GM12872 (cell line): ENCODE measurements around the gene FBXO10.

Experiments
- CTCF ChIP-seq: IDR thresholded peaks from 3 replicates; pipeline ENCODE4 v1.5.1; 2011; ENCODE audit warnings: low read depth, mild to moderate bottlenecking, low read length, moderate library complexity; ENCODE audit not compliant: insufficient read depth

Gene FBXO10

DNA sequence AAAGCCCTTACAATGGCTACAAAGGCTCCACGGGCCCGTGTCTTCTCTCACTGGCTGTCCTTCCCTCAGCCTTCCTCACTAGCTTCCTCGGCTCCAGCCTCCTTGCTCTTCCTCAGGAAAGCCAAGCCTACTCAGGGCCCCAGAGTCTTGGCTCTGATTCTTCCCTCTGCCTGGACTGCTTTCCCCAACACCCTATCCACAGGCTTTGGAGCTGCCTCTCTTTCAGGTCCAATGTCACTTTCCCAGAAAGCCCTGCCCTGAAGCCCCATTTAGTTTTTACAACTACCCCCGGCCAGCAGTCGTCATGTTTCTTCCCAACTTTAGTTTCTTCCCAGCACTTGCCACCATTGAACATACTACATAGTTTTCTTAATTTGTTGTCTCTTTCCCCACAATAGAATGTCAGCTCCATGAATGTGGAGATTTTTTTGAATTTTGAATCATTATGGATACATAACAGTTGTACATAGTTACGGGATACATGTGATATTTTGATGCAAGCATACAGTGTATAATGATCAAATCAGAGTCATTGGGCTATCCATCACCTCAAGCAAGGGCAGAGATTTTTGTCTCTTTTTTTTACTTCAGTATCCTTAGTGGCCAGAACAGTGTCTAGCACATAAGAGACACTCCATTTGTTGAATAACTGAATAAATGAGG, 33.7 kb upstream of the FBXO10 start:
- no peak for TF ChIP-seq CTCF

GRCh38 chr9:37608250-37608649, 32.1 kb upstream of the FBXO10 start:
- TF ChIP-seq CTCF: no peak

- no peak for TF ChIP-seq CTCF
These were observed 28.1 kb upstream of the FBXO10 start for GRCh38 chr9:37604296-37604695.

DNA sequence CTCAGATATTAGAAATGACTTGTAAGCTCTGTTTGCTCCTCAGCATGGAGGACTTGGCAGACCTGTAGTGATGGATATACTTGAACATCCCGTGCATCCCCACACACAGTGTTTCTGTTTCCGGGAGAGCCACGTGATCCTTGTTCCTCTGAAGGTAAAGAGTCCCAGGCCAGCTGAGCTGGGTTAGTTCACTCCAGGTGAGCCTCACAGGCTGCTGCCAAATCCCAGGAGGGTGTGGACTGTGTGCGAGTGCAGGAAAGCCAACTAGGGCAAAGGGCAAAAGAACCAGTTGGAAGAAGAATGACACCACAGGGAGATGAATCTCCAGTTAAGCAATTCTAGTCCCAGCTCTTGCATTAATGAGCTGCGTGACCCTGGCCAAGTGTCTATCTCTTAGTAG, 26.6 kb upstream of the FBXO10 start:
- TF ChIP-seq CTCF: no peak

- no peak for TF ChIP-seq CTCF
These were observed 20.3 kb upstream of the FBXO10 start for GRCh38 chr9:37596504-37596903.

DNA sequence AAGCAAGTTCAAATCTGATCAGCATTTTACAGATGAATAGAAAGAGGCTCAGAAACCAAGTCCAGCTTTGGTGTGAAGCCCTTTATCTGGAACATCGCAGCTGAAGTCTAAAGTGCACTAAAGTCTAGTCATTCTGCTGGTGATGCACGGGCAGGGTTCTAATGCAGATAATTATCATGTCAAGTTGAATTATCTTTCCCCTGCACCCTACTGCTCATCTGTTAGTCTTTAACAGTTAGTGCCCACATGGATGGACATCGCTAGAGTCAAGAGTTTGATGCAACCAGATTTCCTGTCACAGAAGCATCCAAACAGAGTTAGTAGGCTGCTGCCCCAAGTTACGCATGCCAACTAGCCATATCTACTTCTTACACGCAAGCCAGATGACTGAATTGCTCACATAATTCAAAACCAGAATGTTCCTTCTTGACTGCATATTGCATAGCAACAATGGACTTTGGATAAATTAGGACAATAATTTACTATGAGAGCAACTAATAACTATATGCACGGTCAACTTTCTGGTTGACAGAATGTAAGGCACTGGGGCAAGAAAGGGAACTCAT, 17.8 kb upstream of the FBXO10 start:
- TF ChIP-seq CTCF: no peak

DNA sequence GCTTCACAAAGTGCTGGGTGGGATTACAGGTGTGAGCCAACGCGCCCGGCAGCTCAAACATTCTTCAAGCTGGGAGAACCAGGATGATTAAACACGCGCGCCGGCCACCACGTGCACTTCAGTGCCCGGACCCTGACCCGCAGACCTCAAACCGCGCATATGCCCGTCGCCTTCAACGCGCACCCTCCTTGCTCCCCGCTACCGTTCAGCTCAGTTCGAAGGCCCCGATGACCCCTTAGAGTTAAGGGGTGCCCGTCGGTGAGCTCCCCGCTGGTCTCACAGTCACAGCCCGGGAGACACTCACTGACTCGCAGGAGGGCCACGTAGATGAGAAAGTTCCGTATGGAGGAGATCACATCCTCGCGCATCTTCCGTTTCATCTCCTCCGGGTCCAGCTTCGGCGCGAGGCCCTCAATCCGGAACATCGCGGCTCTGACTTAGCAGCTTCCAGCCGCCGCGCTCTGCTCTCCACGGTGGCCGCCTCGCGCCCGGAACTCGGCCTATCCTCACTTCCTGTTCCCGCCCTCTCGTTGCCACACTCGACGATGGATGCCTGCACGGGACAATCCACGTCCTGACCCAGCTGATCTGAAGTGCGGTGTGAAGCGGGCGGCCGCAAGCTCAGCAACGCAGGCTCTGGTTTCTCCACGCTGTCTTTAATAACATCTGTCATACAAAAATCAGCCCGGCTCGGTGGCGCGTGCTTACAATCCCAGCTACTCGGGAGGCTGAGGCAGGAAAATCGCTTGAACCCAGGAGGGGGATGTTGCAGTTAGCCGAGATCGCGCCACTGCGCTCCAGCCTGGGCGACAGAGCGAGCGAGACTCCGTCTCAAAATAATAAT, 16.1 kb upstream of the FBXO10 start, which contains the start of gene TOMM5:
Gene TOMM5, minus strand, starts transcription at position 490 of the 844 bp plus-strand sequence. Its CDS starts 65 bp downstream, at position 425.
- no peak for TF ChIP-seq CTCF
